ENCODE measurements around the gene TKT.
"Not testable (repeated sequence)": the region's sequence is repeated elsewhere in the genome, so short reads cannot be mapped to it uniquely, and the experiment has no call there.

Gene TKT

GRCh38 chr3:53259427-53260259 is 3.8 kb upstream of the TKT start:
- DNase-seq: peak; percentile 3

GRCh38 chr3:53258600-53259426 is 3.0 kb upstream of the TKT start:
- DNase-seq: no peak

GRCh38 chr3:53257465-53257864 is 1.6 kb upstream of the TKT start:
- no peak for DNase-seq

- DNase-seq: no peak
Observed at GRCh38 chr3:53256704-53257055, 858 bp upstream of the TKT start.

GRCh38 chr3:53255423-53255774 is 423 bp downstream of the TKT start:
- peak; percentile 14 for DNase-seq

GRCh38 chr3:53254509-53255422 is 1.1 kb downstream of the TKT start:
- peak; percentile 16 for DNase-seq

- no peak for DNase-seq
Observed at GRCh38 chr3:53253707-53254508, 1.9 kb downstream of the TKT start.

GRCh38 chr3:53252947-53253322 is 2.9 kb downstream of the TKT start:
- DNase-seq: not testable (repeated sequence)

- no peak for DNase-seq
Observed at GRCh38 chr3:53252096-53252946, 3.5 kb downstream of the TKT start.

GRCh38 chr3:53250881-53251605 is 4.8 kb downstream of the TKT start:
- no peak for DNase-seq

- DNase-seq: no peak
Observed at GRCh38 chr3:53250453-53250852, 5.4 kb downstream of the TKT start.

GRCh38 chr3:53248161-53248560 is 7.7 kb downstream of the TKT start:
- DNase-seq: no peak

- no peak for DNase-seq
Observed at GRCh38 chr3:53247619-53248018, 8.2 kb downstream of the TKT start.

GRCh38 chr3:53244271-53244670 is 11.6 kb downstream of the TKT start:
- no peak for DNase-seq

GRCh38 chr3:53243785-53244184 is 12.0 kb downstream of the TKT start:
- no peak for DNase-seq

GRCh38 chr3:53243165-53243564 is 12.7 kb downstream of the TKT start:
- DNase-seq: peak; percentile 50

GRCh38 chr3:53242642-53243041 is 13.2 kb downstream of the TKT start:
- no peak for DNase-seq

- no peak for DNase-seq
Observed at GRCh38 chr3:53242155-53242554, 13.7 kb downstream of the TKT start.

- no peak for DNase-seq
Observed at GRCh38 chr3:53240989-53241972, 14.5 kb downstream of the TKT start.
